K562 treated with DMSO at 1 percent for 24 hours (cell line): ENCODE measurements around the gene RBBP9. TPM values are rescaled to one million over a fixed set of nuclear protein-coding genes. Genes with fewer than 3 reads are reported as not detected.

Source experiments
- total RNA-seq: library from RNA; unstranded; fragments of 300-600 nt; gene quantifications from 2 replicates; pipeline ENCODE4 v1.2.3, GENCODE V29; 2022; ENCODE audit warnings: low read depth; ENCODE audit not compliant: insufficient read depth

Gene RBBP9
- total RNA-seq, result 1.1 and 1.2 TPM in 2 replicates

DNA sequence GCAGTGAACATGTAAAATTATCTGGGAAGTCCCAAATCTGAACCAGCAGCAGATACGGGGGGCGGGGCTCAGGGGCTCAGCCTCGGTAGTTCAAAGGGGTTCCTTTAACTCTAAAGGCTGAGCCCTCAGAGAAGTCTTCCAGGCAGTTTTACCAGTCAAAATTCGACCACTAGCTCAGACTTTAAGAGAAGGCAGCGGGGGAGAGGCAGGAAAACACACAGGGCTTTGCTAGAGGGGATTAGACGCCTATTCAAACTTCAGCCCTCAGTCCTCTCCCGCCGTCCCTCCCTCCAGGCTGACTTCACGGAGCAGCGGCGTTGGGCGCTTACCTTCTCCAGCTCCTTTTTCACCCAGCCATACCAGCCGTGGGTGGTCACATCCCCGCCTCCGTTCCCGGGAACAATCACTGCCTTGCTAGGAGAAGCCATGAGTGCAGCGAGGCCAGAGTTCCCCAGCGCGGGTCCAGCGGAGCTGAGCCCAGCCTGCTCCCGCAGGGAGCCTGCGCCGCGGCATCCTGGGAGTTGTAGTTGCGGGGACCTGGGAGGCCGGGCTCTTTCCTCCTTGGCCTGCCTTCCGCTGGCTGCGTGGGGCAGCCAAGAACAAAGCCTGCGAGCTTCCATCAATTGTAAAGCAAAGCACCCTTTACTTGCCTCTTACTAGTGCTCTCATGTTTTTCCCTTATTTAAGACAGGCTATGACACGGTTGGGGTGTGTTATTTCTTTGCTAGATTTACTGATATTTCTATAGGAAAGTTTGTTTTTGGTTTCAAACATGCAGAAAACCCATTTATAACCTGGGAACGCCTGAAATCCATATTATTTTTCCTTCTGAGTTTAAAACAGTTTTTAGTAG is at the start of gene RBBP9:
Gene RBBP9 (minus strand): TSS at position 486 of the 853 bp plus-strand sequence. CDS start 58 bp downstream, at position 428.

DNA sequence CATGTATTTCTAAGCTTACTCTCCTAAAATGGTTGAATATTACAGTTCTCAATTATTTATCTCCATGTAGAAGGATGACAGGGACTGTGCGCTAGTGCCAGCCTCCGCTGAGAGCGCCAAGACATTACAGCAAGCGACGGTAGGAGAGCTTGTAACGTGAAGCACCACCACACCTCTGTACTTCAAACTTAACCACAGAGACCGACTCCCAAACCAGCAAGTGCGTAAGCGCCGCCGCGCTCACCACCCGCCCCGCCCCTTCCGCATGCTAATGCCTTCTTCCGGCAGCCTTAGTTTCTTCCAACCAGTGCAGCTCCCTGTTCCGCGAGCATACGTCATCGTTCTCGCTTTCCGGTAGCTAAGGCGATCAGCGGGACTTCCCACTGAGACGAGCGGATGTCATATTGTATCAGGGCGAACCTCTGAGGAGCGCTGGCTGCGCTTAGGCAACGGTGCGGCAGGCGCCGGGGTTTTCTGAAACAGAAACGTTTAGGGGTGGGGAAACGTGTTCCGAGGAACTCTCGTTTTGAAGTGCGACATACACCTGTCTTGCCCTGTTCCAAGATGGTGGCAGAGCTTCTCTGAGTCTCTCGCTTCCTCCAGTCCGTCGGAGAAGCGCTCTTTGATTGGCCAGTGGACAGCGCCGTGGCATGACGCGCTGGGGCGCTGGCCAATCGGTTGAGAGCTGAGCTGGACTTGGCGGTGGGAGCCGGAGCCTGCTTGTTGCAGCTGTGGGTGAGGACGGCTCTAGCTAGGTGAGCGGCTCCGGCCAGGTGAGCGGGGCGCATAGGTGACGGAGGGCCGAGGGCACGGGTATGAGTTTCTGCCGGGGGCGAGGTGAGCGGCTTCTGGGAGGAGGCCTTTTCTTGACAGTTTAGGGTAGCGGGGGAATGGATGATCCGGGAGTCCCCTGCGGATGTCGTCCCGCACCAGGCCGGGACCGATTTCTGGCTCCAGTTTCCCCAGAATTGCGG is 10.5 kb upstream of the RBBP9 start, which contains the start of gene SEC23B:
Gene SEC23B (plus strand): TSS at position 723 of the 974 bp plus-strand sequence. CDS start 2,896 bp downstream, outside the sequence.

DNA sequence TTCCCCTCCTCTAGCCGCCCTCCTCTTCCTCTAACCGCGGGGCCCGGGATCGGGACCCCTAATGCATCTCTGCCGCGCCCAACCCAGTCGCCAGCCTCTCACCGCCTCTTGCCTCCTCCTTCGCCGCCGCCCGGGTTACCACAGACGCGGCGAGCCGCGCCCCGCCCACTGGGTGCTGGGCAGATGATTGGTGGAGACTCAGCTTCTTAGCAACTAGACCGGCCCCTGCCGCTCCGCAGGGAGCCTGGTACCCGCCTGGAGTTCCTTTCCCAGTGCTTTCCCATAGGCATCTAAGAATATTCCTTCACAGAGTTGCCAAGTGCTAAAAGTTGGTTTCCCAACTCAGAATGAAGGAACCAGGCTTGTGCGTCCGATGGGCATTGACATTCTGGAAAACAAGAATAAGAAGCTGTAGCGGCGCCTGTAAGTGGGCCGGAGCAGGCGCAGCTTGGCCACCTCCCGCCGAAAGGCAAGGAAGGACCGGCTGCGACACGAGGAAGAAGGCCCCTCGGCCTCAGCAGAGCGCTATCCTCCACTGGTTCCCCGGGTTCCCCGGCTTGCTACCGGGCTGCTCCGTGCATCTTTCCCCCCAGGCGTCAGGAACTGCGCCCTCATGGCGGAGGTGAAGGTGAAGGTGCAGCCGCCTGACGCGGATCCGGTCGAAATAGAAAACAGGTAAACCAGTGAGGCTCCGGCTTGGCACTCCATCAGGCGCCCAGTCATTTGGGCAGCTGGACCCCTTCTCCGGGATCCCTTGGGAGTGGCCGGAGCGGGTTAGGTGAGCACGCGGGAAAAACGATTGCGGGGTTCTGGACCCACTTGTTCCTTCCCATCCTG is 29.9 kb downstream of the RBBP9 start, which contains the start of the genes DZANK1 and POLR3F:
Gene DZANK1 (minus strand): TSS at position 137 of the 837 bp plus-strand sequence. CDS start 1,672 bp downstream, outside the sequence.
Gene POLR3F (plus strand): TSS at position 497 of the 837 bp plus-strand sequence. CDS start 117 bp downstream, at position 614.

Other genes starting within 250 kb of the RBBP9 start
- gene ZNF133, start 208.7 kb downstream of the RBBP9 start, total RNA-seq, result 6.2 and 6.6 TPM in 2 replicates
- gene DZANK1, start 30.2 kb downstream of the RBBP9 start, total RNA-seq, result 0.16 TPM in 1 of 2 replicates, not detected in the other
- gene POLR3F, start 29.8 kb downstream of the RBBP9 start, total RNA-seq, result 3.2 and 3.9 TPM in 2 replicates
- 43.3 and 44.3 TPM in 2 replicates for gene SEC23B, start 10.7 kb upstream of the RBBP9 start, total RNA-seq
- gene SMIM26, start 70.2 kb upstream of the RBBP9 start, total RNA-seq, result 69.2 and 74.4 TPM in 2 replicates
- 42.1 and 52.8 TPM in 2 replicates for gene DTD1, start 90.8 kb upstream of the RBBP9 start, total RNA-seq